ENCODE data around the gene LAMP5. TPM values are rescaled to one million over a fixed set of nuclear protein-coding genes. Genes with fewer than 3 reads are reported as not detected.

Gene LAMP5, protein sequence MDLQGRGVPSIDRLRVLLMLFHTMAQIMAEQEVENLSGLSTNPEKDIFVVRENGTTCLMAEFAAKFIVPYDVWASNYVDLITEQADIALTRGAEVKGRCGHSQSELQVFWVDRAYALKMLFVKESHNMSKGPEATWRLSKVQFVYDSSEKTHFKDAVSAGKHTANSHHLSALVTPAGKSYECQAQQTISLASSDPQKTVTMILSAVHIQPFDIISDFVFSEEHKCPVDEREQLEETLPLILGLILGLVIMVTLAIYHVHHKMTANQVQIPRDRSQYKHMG
- polyA plus RNA-seq, result not detected in 3 replicates
- not detected for polyA plus RNA-seq (2011; ENCODE audit: low read depth)
- polyA plus RNA-seq (2011; cell fraction: cytosol; rRNA removed), result not detected in 2 replicates
- not detected in 2 replicates for polyA plus RNA-seq (2011; cell fraction: nucleus; rRNA removed)
- not detected in 2 replicates for polyA plus RNA-seq (2012; ENCODE audit: low replicate concordance)
- polyA minus RNA-seq, result not detected in 3 replicates
- polyA minus RNA-seq (2011; cell fraction: cytosol; rRNA and poly(A)+ RNA removed), result not detected
- polyA minus RNA-seq (2011; cell fraction: nucleus; rRNA and poly(A)+ RNA removed), result not detected in 2 replicates

DNA sequence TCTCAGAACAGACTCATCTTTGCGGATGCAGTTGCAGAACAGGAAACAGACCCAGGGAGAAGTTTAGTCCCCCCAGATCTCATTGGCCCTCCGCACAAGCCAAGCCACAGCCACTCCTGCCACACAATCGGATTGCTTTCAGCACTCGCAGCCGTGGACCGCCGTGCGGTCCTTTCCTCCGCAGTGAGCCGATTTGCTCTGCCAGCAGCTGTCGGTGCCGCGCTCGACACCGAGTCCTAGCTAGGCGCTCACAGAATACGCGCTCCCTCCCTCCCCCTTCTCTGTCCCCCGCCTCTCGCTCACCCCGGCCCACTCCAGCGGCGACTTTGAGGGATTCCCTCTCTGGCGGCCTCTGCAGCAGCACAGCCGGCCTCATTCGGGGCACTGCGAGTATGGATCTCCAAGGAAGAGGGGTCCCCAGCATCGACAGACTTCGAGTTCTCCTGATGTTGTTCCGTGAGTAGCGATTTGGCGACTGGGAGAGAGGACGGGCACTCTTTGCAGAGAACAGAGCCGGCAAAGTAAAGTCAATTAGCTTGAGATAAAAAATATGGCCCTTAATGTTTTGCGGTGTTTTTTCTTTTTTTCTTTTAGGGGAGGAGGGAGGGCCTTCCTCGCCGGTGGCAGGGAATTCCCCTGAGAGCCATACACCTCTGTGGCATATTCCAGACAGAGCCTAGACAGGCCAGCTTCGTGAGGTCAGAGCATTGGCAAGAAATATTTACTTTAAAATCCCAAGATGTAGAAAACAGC lies at the start of gene LAMP5:
Gene LAMP5, plus strand, starts transcription at position 130 of the 753 bp plus-strand sequence. Its CDS starts 263 bp downstream, at position 393.
- no peak within 1 kb of the TSS for H3K4me3 ChIP-seq (ENCODE audit: control insufficient read depth in 2 of 3, extremely low read depth in 1 of 3, insufficient read depth in 2 of 3, low read depth in 1 of 3, low read length in 3 of 3)
- DNase-seq (ENCODE audit: low read depth, low spot score), result no peak
- no peak within 1 kb of the TSS for H3K9ac ChIP-seq (ENCODE audit: control insufficient read depth, extremely low read depth, insufficient read depth, low read length)
- H3K9me3 ChIP-seq (ENCODE audit: control insufficient read depth, low read depth, low read length), result no peaks in the 10 kb centered on the region
- H3K27ac ChIP-seq (ENCODE audit: control insufficient read depth, insufficient read depth, low read length), result no peak within 1 kb of the TSS
- no peaks in the 10 kb centered on the region for H3K9me1 ChIP-seq (ENCODE audit: control insufficient read depth, extremely low read depth, insufficient read depth, low read length)
- H3K4me2 ChIP-seq (ENCODE audit: control insufficient read depth, extremely low read depth, insufficient read depth, low read depth, low read length), result no peak within 1 kb of the TSS
- H4K20me1 ChIP-seq (ENCODE audit: control insufficient read depth, extremely low read depth, insufficient read depth, low read length), result no peaks in the 10 kb centered on the region
- H3K36me3 ChIP-seq (ENCODE audit: control insufficient read depth in 2 of 2, extremely low read depth in 1 of 2, insufficient read depth in 2 of 2, low read length in 2 of 2), result no peaks in the 10 kb centered on the region
- peaks cover 53% of the 10 kb centered on the region for H3K27me3 ChIP-seq (ENCODE audit: control insufficient read depth, extremely low read depth, insufficient read depth, low read length)
- no peak for FAIRE-seq
- H2AFZ ChIP-seq (ENCODE audit: control insufficient read depth, low read length), result no peak within 1 kb of the TSS
- H3K79me2 ChIP-seq (ENCODE audit: control insufficient read depth, insufficient read depth, low read length), result no peaks in the 10 kb centered on the region
- dilution Hi-C loops (cut with MboI; ENCODE audit: extremely low pct_ligation_motif_present, low sequenced_read_pairs), result no loop called here
- H3K4me1 ChIP-seq (ENCODE audit: control insufficient read depth, extremely low read depth, insufficient read depth, low read length), result no peaks in the 10 kb centered on the region
- no peak for TF ChIP-seq EZH2 (IDR thresholded peaks at IDR 0.05; ENCODE audit: low read length)
- TF ChIP-seq, protein P1, sequence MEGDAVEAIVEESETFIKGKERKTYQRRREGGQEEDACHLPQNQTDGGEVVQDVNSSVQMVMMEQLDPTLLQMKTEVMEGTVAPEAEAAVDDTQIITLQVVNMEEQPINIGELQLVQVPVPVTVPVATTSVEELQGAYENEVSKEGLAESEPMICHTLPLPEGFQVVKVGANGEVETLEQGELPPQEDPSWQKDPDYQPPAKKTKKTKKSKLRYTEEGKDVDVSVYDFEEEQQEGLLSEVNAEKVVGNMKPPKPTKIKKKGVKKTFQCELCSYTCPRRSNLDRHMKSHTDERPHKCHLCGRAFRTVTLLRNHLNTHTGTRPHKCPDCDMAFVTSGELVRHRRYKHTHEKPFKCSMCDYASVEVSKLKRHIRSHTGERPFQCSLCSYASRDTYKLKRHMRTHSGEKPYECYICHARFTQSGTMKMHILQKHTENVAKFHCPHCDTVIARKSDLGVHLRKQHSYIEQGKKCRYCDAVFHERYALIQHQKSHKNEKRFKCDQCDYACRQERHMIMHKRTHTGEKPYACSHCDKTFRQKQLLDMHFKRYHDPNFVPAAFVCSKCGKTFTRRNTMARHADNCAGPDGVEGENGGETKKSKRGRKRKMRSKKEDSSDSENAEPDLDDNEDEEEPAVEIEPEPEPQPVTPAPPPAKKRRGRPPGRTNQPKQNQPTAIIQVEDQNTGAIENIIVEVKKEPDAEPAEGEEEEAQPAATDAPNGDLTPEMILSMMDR (optimal IDR thresholded peaks at IDR 0.05 in 1 of 3, IDR thresholded peaks at IDR 0.05 in 1 of 3, conservative IDR thresholded peaks at IDR 0.05 in 1 of 3; ENCODE audit: extremely low read depth in 1 of 3, insufficient read depth in 2 of 3, low read length in 3 of 3), result no peak

DNA sequence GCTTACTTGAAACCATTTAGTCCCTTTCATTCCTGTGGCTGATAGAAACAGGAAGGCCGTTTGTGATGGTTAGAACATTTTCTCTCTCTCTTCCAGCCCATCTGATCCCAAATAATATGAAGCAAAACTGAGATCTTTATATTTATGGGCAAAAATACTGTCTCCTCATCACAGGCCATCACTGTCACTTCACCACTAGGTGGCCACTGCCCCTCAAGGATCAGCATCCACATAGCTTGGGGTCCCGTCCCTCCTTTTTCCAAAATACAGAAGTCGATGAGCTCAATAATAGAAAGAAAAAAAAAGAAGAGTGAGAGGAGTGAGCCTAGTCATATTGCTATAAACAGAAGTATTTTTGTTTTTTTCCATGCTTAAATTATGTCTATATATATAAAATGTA lies 46.4 kb upstream of the LAMP5 start:
- FAIRE-seq (no peak), DNase-seq (ENCODE audit: low read depth, low spot score) (no peak)
- Histone ChIP-seq H3K79me2 (ENCODE audit: control insufficient read depth, insufficient read depth, low read length) (no peaks in the 10 kb centered on the region), H3K4me2 (ENCODE audit: control insufficient read depth, extremely low read depth, insufficient read depth, low read depth, low read length) (no peak overlapping the region), H3K4me3 (ENCODE audit: control insufficient read depth in 2 of 3, extremely low read depth in 1 of 3, insufficient read depth in 2 of 3, low read depth in 1 of 3, low read length in 3 of 3) (no peak overlapping the region), H3K36me3 (ENCODE audit: control insufficient read depth in 2 of 2, extremely low read depth in 1 of 2, insufficient read depth in 2 of 2, low read length in 2 of 2) (no peaks in the 10 kb centered on the region), H3K9me3 (ENCODE audit: control insufficient read depth, low read depth, low read length) (no peaks in the 10 kb centered on the region), H3K9me1 (ENCODE audit: control insufficient read depth, extremely low read depth, insufficient read depth, low read length) (no peaks in the 10 kb centered on the region), H3K4me1 (ENCODE audit: control insufficient read depth, extremely low read depth, insufficient read depth, low read length) (no peaks in the 10 kb centered on the region), H3K27me3 (ENCODE audit: control insufficient read depth, extremely low read depth, insufficient read depth, low read length) (no peaks in the 10 kb centered on the region), H4K20me1 (ENCODE audit: control insufficient read depth, extremely low read depth, insufficient read depth, low read length) (no peaks in the 10 kb centered on the region), H2AFZ (ENCODE audit: control insufficient read depth, low read length) (no peak overlapping the region), H3K27ac (ENCODE audit: control insufficient read depth, insufficient read depth, low read length) (no peak overlapping the region), H3K9ac (ENCODE audit: control insufficient read depth, extremely low read depth, insufficient read depth, low read length) (no peak overlapping the region)
- no peak for TF ChIP-seq EZH2 (IDR thresholded peaks at IDR 0.05; ENCODE audit: low read length)
- TF ChIP-seq, protein P1 (optimal IDR thresholded peaks at IDR 0.05 in 1 of 3, IDR thresholded peaks at IDR 0.05 in 1 of 3, conservative IDR thresholded peaks at IDR 0.05 in 1 of 3; ENCODE audit: extremely low read depth in 1 of 3, insufficient read depth in 2 of 3, low read length in 3 of 3), result peak; percentile 40 to 56 (median 41)
- dilution Hi-C loops (cut with MboI; ENCODE audit: extremely low pct_ligation_motif_present, low sequenced_read_pairs), result no loop called here
